GM18861 (cell line): ENCODE results near the gene MTMR1.

Experiments
- ATAC-seq: cut with Tn5 transposase; IDR thresholded peaks from one replicate; pipeline ENCODE4 v1.9.1; 2021; ENCODE audit not compliant: unreplicated experiment

Gene MTMR1

GRCh38 chrX:150696866-150697265 lies 3.7 kb downstream of the MTMR1 start:
- no peak for ATAC-seq

DNA sequence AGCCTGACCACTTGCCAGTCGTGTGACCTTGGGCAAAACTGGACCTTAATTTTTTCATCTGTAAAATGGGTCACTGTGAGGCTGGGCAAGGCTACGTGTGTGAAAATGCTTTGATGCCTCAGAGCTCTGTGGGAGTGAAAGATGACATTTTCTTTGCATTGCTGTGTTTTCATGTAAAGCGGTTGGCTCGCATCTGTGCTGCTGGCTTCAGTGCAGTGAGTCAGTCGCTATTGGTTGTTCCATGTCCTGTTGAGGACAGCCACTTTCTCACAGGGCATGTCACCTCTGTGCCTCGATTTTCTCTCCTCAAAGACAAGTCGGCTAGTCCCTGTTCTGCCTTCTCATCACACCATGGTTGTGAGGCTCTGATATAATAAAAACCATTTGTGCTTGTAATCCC lies 4.4 kb downstream of the MTMR1 start:
- no peak for ATAC-seq

- no peak for ATAC-seq
These were observed 5.8 kb downstream of the MTMR1 start for GRCh38 chrX:150698981-150699380.

DNA sequence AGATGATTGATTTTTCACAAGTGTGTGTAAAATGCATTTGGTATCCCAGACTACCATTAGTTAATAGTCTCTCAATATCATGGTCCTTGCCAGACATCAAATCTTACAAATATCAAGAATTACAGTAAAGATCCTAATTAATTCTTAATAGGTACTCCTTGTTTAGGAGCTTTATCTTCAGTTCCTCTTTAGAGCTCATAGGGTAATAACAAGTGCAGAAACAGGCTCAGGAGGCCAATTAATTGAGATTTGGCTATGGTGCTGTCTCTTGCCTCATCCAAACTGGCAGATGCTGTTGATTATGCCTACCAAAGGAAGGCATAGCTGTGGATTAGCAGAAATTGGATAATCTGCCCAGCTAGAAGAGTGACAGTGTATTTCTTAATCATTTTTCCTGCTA lies 6.9 kb downstream of the MTMR1 start:
- ATAC-seq, result no peak

GRCh38 chrX:150701377-150701776 lies 8.2 kb downstream of the MTMR1 start:
- ATAC-seq, result no peak

- no peak for ATAC-seq
These were observed 9.9 kb downstream of the MTMR1 start for GRCh38 chrX:150702966-150703694.

GRCh38 chrX:150703695-150703974 lies 10.4 kb downstream of the MTMR1 start:
- ATAC-seq, result no peak

- no peak for ATAC-seq
These were observed 10.9 kb downstream of the MTMR1 start for GRCh38 chrX:150704030-150704613.

GRCh38 chrX:150712619-150713018 lies 19.4 kb downstream of the MTMR1 start:
- ATAC-seq, result no peak

DNA sequence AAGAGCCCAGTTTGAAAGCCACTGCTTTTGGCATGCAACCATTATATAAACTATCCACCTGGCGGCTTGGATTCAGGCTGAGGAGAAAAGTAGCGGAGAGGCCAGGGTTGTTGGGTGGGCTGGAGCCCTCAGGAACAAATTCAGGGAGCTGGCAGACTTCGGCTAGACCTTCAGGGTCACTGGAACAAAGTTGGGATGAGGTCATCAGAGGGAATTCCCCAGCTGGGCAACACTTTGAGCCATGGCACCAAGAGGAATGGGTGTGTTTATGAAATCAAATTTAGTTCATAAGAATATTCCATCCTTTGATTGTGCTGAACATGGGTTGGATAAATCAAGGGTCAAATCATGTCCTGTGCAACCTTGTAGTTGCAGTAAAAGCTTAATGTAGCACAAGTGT lies 22.0 kb downstream of the MTMR1 start:
- no peak for ATAC-seq

DNA sequence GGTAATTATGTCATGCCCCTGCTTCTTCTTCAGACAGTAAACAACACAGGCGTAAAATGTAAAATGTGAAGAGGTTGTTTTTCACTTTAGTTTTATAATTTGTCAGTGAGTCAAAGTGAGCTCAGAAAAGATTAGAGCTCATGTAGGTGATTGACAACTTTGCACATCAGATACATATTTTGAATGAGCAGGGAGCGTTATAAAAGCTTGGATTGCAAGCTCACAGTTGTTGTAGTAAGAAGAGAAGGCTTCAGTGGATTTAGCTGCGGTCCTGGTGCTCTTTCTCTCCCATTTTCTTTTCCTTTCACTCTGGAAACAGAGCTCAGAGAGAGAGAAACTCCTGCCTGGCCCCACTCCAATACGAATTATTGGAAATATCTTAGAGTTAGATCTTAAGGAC lies 26.4 kb downstream of the MTMR1 start:
- no peak for ATAC-seq

GRCh38 chrX:150729956-150730355 lies 36.8 kb downstream of the MTMR1 start:
- ATAC-seq, result no peak

DNA sequence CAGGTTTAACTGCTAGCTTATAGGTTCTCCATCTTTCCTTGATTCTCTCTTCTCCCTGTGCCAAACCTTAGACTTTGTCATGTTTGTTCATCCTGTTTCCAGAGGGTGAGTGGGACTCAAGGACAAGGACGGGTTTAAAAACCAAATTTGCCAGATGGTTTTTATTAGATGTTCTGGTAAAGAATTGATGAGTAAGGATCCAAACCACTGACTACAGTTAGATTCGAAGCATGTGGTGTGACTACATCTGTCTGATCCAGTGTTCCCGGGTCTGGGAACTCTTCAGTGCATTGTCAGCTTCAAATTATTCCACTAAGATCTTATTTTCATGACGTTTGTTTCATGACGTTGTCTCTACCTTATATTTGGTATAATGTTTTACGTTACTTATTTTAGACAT lies 37.5 kb downstream of the MTMR1 start:
- ATAC-seq, result no peak

DNA sequence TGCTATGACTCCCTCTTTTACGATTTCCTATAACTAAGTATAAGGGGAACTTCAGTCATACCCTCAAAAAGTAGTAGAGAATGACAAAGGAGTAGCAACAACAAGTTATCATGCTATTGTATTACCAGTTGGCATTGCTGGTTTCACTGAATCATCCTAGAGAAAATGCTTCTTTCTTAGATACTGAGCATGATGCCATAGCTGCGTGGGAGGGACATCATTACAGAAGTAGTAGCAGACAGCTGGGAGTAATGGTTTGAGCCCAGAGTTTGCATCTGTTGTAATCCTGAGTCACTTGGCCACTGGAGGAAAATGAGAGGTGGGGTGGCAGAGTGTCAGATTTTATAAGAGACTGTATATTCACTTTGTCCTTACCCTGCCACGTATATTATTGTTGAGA lies 38.6 kb downstream of the MTMR1 start:
- ATAC-seq, result no peak

DNA sequence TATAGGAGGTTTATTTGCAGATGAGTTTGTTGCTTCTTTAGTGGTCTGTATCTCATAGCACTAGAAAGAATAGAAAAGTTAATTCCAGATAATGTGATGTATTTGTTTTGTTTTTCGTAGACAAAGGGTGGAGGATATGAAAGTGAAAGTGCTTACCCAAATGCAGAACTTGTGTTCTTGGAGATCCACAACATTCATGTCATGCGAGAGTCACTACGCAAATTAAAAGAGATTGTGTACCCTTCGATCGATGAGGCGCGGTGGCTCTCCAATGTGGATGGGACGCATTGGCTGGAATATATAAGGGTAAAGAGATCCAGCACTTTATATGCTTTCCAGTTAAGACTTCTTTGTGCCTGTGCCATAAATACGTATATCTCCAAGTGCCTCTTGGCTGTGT lies 43.3 kb downstream of the MTMR1 start:
- ATAC-seq, result no peak

GRCh38 chrX:150752124-150752523 lies 58.9 kb downstream of the MTMR1 start:
- ATAC-seq, result no peak

DNA sequence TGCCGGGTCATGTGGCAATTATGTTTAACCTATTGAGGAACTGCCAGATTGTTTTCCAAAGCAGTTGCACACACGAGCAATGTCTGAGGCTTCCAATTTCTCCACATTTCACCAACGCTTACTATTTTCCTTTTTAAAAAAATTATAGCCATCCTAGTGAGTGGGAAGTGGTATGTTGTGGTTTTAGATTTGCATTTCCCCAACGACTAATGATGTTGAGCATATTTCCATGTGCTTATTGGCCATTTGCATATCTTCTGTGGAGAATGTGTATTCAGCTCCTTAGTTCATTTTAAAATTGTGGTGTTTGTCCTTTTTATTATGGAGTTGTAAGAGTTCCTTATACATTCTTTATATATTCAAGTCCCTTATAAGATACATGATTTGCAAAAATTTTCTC lies 60.2 kb downstream of the MTMR1 start:
- no peak for ATAC-seq

- ATAC-seq, result no peak
These were observed 60.8 kb downstream of the MTMR1 start for GRCh38 chrX:150753968-150754367.

DNA sequence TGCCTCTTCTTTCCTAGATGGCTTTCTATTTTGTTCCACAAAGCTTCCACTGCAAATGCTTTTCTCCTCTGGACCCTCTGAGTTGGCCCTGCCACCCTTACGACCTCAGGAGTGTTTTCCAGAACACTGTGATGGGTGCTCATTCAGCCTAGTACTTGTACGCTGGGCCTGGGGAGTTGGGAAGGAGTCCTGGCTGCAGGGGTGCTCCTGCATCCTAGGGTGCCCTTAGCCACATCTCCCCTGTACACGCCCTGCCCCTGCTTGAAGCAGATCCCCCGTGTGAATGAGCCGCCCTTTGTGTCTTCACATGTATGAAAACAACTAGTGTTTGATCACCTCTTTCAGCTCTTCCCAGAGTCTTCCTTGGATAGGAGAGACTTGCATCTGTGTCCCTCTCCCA lies 64.2 kb downstream of the MTMR1 start:
- no peak for ATAC-seq

- no peak for ATAC-seq
These were observed 66.6 kb downstream of the MTMR1 start for GRCh38 chrX:150759568-150760416.

GRCh38 chrX:150761176-150761818 lies 68.1 kb downstream of the MTMR1 start:
- ATAC-seq, result no peak

- no peak for ATAC-seq
These were observed 68.6 kb downstream of the MTMR1 start for GRCh38 chrX:150761819-150762216.
